HFFc6 (cell line): ENCODE data around the gene FBLN2. TPM values are rescaled to one million over a fixed set of nuclear protein-coding genes. Genes with fewer than 3 reads are reported as not detected.

Experiments
- DNase-seq: peaks from one replicate; pipeline ENCODE4 v3.0.0-alpha.2; 2018
- H3K27ac Mint-ChIP-seq: 2 replicates; pipeline ENCODE4 v1.8.0; 2020; ENCODE audit warnings: mild to moderate bottlenecking, mixed read lengths
- H3K27me3 Mint-ChIP-seq: 2 replicates; pipeline ENCODE4 v1.8.0; 2021; ENCODE audit warnings: mild to moderate bottlenecking, moderate library complexity, mixed read lengths; ENCODE audit not compliant: insufficient read depth
- H3K36me3 Mint-ChIP-seq: 2 replicates; pipeline ENCODE4 v1.8.0; 2021; ENCODE audit warnings: low read depth, mixed read lengths
- H3K4me1 Mint-ChIP-seq: 2 replicates; pipeline ENCODE4 v1.8.0; 2020; ENCODE audit warnings: low read depth, mixed read lengths
- H3K4me3 Mint-ChIP-seq: 2 replicates; pipeline ENCODE4 v1.8.0; 2020; ENCODE audit warnings: mild to moderate bottlenecking, moderate library complexity, mixed read lengths
- H3K9me3 Mint-ChIP-seq: 2 replicates; pipeline ENCODE4 v1.8.0; 2020; ENCODE audit warnings: mild to moderate bottlenecking, mixed read lengths
- total RNA-seq, 6 experiments: library from RNA; stranded (reverse); fragmentation: NEBNext Ultra II Directional; extraction: Animal tissue kit (Norgen Biotek cat#: 25700); gene quantifications; 2 replicates in 1 of 6; 3 replicates in 5 of 6; pipeline ENCODE4 v1.2.3, GENCODE V29; 2021
- TF ChIP-seq, protein P1 (sequence below): fragments of 200-600 bp; sonication (generic); IDR thresholded peaks from 2 replicates; pipeline ENCODE4 v1.5.0; 2021; ENCODE audit warnings: antibody characterized with exemption, mild to moderate bottlenecking

FBLN2 gene
- total RNA-seq, 6 experiments from 2014 or later, result 55.7 to 84.5 (median 69.4) TPM

- no peak for DNase-seq
- TF ChIP-seq, protein P1, sequence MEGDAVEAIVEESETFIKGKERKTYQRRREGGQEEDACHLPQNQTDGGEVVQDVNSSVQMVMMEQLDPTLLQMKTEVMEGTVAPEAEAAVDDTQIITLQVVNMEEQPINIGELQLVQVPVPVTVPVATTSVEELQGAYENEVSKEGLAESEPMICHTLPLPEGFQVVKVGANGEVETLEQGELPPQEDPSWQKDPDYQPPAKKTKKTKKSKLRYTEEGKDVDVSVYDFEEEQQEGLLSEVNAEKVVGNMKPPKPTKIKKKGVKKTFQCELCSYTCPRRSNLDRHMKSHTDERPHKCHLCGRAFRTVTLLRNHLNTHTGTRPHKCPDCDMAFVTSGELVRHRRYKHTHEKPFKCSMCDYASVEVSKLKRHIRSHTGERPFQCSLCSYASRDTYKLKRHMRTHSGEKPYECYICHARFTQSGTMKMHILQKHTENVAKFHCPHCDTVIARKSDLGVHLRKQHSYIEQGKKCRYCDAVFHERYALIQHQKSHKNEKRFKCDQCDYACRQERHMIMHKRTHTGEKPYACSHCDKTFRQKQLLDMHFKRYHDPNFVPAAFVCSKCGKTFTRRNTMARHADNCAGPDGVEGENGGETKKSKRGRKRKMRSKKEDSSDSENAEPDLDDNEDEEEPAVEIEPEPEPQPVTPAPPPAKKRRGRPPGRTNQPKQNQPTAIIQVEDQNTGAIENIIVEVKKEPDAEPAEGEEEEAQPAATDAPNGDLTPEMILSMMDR, result no peak
- no peak overlapping the region for H3K4me3 Mint-ChIP-seq
- H3K27ac Mint-ChIP-seq, result no peak overlapping the region
- H3K36me3 Mint-ChIP-seq, result no peaks in the 10 kb centered on the region; the same call in 1 of the 2 replicates
- no peaks in the 10 kb centered on the region; the same call in 1 of the 2 replicates for H3K4me1 Mint-ChIP-seq
- H3K9me3 Mint-ChIP-seq, result no peaks in the 10 kb centered on the region
- H3K27me3 Mint-ChIP-seq, result peaks cover 6% of the 10 kb centered on the region
Observed at GRCh38 chr3:13638927-13639326, 90.0 kb downstream of the FBLN2 start.

DNA sequence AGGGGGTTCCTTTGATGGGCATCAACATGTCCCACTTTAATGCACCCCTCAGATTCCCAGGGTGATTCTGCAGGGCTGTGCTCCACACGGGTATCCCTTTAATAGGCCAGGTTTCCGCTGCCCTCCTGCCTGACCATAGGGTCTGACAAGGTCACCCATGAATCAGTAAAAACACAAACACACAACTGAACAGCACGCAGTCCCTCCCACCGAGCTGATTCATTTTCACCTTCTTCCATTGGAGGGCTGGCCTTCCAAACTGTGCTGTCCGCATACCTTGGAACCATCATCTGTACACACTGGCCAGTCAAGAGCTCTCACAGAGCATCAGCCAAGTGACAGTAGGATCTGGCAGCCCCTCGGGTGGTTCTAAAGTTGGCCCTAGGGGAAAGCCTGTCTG, 93.7 kb downstream of the FBLN2 start:
- DNase-seq, result no peak
- TF ChIP-seq, protein P1, result no peak
- H3K27me3 Mint-ChIP-seq, result peaks cover 6% of the 10 kb centered on the region
- no peak overlapping the region for H3K4me3 Mint-ChIP-seq
- no peaks in the 10 kb centered on the region for H3K36me3 Mint-ChIP-seq
- no peaks in the 10 kb centered on the region for H3K9me3 Mint-ChIP-seq
- H3K4me1 Mint-ChIP-seq, result peaks cover 14% of the 10 kb centered on the region
- H3K27ac Mint-ChIP-seq, result no peak overlapping the region

GRCh38 chr3:13644341-13645117, 95.6 kb downstream of the FBLN2 start:
- no peak overlapping the region; the same call in 1 of the 2 replicates for H3K27ac Mint-ChIP-seq
- no peak overlapping the region for H3K4me3 Mint-ChIP-seq
- TF ChIP-seq, protein P1, result no peak
- peaks cover 6% of the 10 kb centered on the region for H3K27me3 Mint-ChIP-seq
- no peaks in the 10 kb centered on the region for H3K36me3 Mint-ChIP-seq
- H3K9me3 Mint-ChIP-seq, result no peaks in the 10 kb centered on the region
- DNase-seq, result no peak
- H3K4me1 Mint-ChIP-seq, result peaks cover 26% of the 10 kb centered on the region

DNA sequence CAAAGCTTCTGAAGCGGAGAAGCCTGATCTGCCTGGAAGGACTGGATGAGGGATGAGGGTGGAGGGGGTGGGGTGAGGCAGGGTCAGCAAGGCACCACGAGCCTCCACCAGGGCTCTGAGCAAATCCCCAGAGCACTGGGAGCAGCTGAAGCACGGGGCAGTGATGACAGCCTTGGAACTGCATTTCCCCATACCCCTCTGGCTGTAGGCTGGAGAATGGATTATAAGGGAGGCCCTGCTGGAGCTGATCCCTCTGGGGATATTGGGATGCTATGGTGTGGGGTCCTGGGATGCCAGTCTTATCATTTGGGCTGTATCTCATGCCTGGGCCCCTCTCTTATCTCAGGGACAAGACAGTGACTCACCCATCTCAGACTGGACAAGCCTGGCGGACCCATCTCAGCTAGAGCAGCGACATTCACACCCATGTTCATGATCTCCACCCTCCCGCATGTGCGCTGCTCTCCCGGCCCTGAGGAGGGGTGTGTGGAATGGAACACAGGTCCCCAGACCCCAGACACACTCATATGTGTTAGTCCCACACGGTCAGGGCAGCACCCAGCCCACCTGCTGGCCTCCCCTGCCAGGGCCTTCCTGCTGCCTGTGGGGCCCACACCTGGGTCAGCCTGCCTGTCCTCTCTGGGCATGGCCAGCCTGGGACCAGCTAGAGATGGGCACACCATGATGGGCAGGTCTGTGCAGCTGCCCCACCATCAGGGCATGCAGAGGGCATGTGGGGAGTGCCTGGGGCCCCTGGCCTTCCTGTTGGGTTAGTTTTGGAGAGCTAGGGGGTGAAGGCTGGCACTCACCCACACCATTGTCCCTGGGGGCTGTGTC, 97.1 kb downstream of the FBLN2 start:
- no peaks in the 10 kb centered on the region for H3K36me3 Mint-ChIP-seq
- TF ChIP-seq, protein P1, result no peak

DNA sequence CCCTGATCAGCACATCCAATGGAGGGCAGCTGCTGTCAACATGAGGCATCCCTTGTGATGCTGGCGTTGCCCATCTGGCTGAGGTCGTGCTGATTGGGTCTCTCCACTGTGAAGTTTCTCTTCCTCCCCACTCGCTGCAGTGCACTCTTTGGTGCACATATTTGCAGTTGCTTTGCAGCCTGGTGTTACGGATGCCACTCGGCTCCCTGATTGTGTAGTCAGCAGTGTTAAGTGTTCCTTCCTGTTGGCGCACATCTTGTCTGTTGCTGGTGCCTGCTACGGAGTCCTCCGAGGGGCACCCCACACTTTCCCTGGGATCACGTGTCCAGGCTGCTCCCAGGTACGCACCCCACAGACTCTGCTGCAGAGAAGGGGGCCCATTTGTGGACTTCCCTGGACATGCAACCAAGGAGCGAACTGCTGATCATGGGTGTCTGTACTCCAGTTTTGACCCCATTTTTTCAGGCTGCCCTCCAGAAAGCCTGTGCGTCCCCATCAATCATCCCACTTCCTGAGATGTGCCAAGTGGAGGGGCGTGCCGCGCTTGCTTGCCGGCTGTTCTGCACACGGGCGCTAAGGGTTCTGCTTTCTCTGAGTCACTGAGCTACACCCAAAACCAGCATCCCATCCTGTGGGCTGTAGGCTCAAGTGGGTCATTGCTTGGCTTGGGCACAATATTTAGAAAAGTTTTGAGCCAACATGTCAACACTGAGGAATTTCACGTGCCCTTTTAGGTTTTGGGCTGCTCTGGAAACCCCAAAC, 98.6 kb downstream of the FBLN2 start:
- Mint-ChIP-seq H3K4me1 (peaks cover 36% of the 10 kb centered on the region), H3K27ac (no peak overlapping the region), H3K4me3 (no peak overlapping the region), H3K9me3 (no peaks in the 10 kb centered on the region), H3K36me3 (no peaks in the 10 kb centered on the region), H3K27me3 (peaks cover 8% of the 10 kb centered on the region)
- TF ChIP-seq, protein P1, result no peak
- no peak for DNase-seq

More for the DNA sequence above, 97.1 kb downstream of the FBLN2 start:
- Mint-ChIP-seq H3K4me1 (peaks cover 36% of the 10 kb centered on the region), H3K27ac (no peak overlapping the region), H3K27me3 (peaks cover 8% of the 10 kb centered on the region), H3K9me3 (no peaks in the 10 kb centered on the region), H3K4me3 (no peak overlapping the region)
- DNase-seq, result no peak
